ENCODE data around the gene SMAD6.

SMAD6 gene

DNA sequence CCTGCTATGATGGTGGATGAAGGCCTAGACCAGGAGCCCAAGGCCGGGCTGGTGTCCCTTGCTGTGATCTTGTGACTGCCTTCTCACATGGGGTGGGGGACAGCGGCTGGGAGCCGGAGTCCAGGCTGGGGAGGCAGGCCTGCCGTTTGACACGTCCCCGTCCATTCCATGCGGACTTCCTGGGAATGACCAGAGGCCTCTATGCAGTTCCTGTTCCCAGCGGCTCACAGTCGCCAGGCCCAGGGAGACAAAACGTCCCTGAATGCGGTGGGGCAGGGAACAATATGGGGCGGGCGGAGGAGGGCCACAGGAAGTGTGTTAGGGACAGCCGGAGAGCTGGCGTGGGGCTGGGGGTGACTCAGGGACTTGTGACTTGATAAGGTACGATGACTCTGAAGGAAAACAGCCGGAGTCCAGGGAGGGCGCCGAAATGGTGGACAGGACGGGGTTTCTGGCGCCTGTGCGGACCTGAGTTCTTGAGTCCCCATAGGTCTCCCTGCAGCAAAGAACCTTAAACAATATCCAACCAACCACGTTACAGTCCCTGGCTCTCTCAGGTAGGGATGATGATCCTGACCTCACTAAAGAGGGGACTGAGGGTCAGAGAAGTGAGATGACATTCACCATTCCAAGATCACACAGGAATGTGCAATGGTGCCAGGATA lies 40.5 kb upstream of the SMAD6 start:
- Histone ChIP-seq H3K9ac (no peak overlapping the region), H3K4me1 (ENCODE audit: low read depth, poor library complexity, severe bottlenecking) (no peaks in the 10 kb centered on the region), H2AFZ (ENCODE audit: low read depth) (no peak overlapping the region), H3K4me2 (no peak overlapping the region), H3K27me3 (ENCODE audit: insufficient read depth, low read depth) (no peaks in the 10 kb centered on the region), H3K4me3 (IDR thresholded peaks at IDR 0.05; ENCODE audit: insufficient read depth, low read depth, low read length) (no peak overlapping the region), H3K27ac (no peak overlapping the region), H4K20me1 (ENCODE audit: insufficient read depth) (no peaks in the 10 kb centered on the region), H3K79me2 (ENCODE audit: insufficient read depth, low read depth) (no peaks in the 10 kb centered on the region), H3K36me3 (ENCODE audit: insufficient read depth) (no peaks in the 10 kb centered on the region)
- TF ChIP-seq CTCF (conservative IDR thresholded peaks at IDR 0.05; ENCODE audit: low read depth, low read length): no peak

- H3K27ac ChIP-seq: no peak overlapping the region
- TF ChIP-seq CTCF (conservative IDR thresholded peaks at IDR 0.05; ENCODE audit: low read depth, low read length): no peak
- no peaks in the 10 kb centered on the region for H3K27me3 ChIP-seq (ENCODE audit: insufficient read depth, low read depth)
- no peak overlapping the region for H3K9ac ChIP-seq
- no peaks in the 10 kb centered on the region for H4K20me1 ChIP-seq (ENCODE audit: insufficient read depth)
- H3K4me1 ChIP-seq (ENCODE audit: low read depth, poor library complexity, severe bottlenecking): no peaks in the 10 kb centered on the region
- H3K79me2 ChIP-seq (ENCODE audit: insufficient read depth, low read depth): no peaks in the 10 kb centered on the region
- H2AFZ ChIP-seq (ENCODE audit: low read depth): no peak overlapping the region
- no peak overlapping the region for H3K4me2 ChIP-seq
- H3K4me3 ChIP-seq (IDR thresholded peaks at IDR 0.05; ENCODE audit: insufficient read depth, low read depth, low read length): no peak overlapping the region
- no peaks in the 10 kb centered on the region for H3K36me3 ChIP-seq (ENCODE audit: insufficient read depth)
These were observed 39.5 kb upstream of the SMAD6 start for GRCh38 chr15:66662522-66662921.

- H4K20me1 ChIP-seq (ENCODE audit: insufficient read depth): no peaks in the 10 kb centered on the region
- no peak for TF ChIP-seq CTCF (conservative IDR thresholded peaks at IDR 0.05; ENCODE audit: low read depth, low read length)
- no peak overlapping the region for H2AFZ ChIP-seq (ENCODE audit: low read depth)
- H3K4me1 ChIP-seq (ENCODE audit: low read depth, poor library complexity, severe bottlenecking): no peaks in the 10 kb centered on the region
- H3K79me2 ChIP-seq (ENCODE audit: insufficient read depth, low read depth): no peaks in the 10 kb centered on the region
- no peak overlapping the region for H3K4me3 ChIP-seq (IDR thresholded peaks at IDR 0.05; ENCODE audit: insufficient read depth, low read depth, low read length)
- no peaks in the 10 kb centered on the region for H3K36me3 ChIP-seq (ENCODE audit: insufficient read depth)
- H3K27ac ChIP-seq: no peak overlapping the region
- H3K4me2 ChIP-seq: no peak overlapping the region
- H3K27me3 ChIP-seq (ENCODE audit: insufficient read depth, low read depth): no peaks in the 10 kb centered on the region
- H3K9ac ChIP-seq: no peak overlapping the region
These were observed 38.4 kb upstream of the SMAD6 start for GRCh38 chr15:66663664-66664063.

DNA sequence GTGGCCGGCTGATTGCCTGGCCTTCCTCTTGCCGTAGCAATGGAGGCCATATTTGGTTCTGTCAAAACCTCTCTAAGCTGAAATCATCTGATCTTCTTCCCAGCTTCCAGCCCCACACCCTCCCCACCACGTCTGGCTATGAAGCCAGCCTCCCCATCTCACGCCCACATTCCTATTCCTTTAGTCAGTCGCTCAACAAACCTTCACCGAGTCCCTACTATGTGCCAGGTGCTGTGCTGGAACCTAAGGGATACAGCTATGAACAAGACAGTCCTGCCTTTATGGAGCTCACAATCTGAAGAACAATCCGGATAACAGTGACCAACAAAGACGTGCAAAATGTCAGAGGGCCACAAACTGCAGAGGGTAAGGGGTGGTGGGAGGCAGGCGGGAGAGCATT lies 31.9 kb upstream of the SMAD6 start:
- TF ChIP-seq CTCF (conservative IDR thresholded peaks at IDR 0.05; ENCODE audit: low read depth, low read length): no peak
- no peak overlapping the region for H2AFZ ChIP-seq (ENCODE audit: low read depth)
- no peak overlapping the region for H3K9ac ChIP-seq

More for the DNA sequence above, 31.9 kb upstream of the SMAD6 start:
- Histone ChIP-seq H3K36me3 (ENCODE audit: insufficient read depth) (no peaks in the 10 kb centered on the region), H3K79me2 (ENCODE audit: insufficient read depth, low read depth) (no peaks in the 10 kb centered on the region), H3K4me1 (ENCODE audit: low read depth, poor library complexity, severe bottlenecking) (no peaks in the 10 kb centered on the region), H3K27me3 (ENCODE audit: insufficient read depth, low read depth) (no peaks in the 10 kb centered on the region), H3K4me3 (IDR thresholded peaks at IDR 0.05; ENCODE audit: insufficient read depth, low read depth, low read length) (no peak overlapping the region), H4K20me1 (ENCODE audit: insufficient read depth) (no peaks in the 10 kb centered on the region), H3K4me2 (no peak overlapping the region), H3K27ac (no peak overlapping the region)

Measured in KMS-11 (cell line).